ENCODE data around the gene CLMP.

Gene CLMP

DNA sequence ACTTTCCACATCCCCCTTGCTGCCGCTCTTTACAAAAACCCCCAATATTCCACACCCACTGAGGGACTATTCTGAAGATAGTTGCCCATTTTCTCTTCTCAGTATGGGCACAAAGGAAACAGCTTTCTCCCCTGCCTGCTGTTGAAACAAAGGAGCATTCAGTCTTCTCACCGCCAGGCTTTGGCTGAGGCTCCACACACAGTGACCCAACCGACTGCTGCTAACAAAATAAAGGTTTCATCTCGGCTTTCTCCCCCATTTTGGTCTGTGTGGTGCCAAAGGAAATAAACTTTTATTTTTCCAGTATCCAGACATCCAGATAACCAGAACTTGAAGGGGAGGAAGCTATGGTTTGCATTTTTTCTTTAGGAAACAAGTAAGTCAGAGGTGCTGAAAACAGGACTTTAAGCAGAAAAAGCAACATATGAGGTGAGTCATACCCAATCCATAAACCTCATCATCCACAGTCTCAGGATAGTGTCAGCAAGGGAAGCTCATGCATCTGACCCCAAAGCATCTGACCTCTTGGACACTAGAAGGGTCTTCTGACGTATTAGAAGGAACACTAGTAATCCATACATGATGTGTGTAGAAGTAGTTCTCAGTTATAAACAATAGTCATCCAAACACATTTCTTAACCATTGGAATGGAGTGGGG is 6.4 kb downstream of the CLMP start:
- no peak for DNase-seq

DNA sequence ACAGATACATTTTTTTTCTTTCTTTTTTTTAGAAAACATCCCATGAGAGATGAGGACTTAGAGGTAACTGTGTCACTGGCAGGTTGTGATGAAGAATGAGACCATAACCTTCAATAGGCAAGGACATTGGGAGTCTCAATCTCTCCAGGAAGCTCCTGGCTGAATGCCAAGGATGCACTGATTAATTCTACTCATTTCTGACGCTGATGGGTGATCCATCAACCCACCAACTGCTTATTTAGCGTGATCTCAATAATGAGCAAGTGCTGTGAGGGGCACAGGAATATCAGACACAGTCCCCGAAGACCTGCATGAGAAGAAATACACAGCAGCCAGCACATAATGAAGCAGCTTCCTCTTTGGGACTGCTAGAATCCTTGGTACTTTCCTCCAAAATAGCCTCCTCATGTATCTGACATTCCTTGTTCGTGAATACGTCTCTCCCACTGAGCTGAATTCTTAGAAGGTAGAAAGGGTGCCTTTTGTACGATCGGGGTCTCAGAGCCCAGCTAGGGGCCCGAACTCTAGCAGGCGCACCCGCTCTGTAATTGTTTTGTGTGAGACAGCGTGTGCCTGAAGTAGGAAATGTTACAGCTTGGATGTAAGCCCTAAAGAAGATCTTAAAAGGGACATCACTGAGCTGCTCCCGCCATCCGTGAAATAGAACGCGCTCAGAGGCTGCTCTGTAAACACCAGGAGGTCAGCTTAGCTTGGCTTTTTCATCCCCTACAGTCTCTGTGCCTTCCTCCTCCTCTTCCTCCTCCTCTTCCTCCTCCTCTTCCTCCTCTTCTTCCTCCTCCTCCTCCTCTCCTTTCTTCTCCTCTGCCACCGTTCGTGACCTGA is 7.2 kb downstream of the CLMP start:
- DNase-seq = no peak

DNA sequence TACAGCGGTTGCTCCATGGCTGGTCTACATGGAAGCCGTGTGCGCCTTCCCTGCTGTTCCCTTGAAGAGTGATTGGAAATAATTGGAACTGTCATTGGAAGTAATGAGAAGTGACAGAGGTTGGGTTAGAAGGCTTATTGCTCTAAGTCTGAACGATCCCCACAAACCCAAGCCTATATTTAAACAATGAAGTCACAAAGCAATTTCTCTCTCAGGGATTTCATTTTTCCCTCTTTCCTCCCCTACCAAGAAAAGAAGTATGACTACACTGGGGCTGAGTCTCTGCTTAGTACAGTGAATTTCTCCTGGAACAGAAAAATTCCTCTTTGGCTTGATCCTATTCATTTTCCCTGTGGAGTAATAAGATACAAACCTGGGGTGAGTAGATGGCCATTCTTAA is 7.8 kb downstream of the CLMP start:
- no peak for DNase-seq

DNA sequence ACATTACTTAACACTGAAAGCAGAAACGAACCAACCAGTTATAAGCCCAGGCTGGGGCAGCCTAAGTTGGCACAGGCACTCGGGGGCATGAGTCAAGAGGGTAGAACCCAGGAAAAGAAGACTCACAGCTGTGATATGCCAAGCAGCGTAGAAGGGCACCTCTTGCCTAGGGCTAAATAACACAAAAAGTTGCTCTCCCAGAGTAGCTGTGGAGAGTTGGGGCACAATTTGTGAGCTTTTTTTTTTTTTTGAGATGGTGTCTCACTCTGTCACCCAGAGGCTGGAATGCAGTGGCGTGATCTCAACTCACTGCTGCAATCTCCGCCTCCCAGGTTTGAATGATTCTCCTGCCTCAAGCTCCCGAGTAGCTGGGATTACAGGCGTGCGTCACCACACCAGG is 8.8 kb downstream of the CLMP start:
- DNase-seq = no peak

DNA sequence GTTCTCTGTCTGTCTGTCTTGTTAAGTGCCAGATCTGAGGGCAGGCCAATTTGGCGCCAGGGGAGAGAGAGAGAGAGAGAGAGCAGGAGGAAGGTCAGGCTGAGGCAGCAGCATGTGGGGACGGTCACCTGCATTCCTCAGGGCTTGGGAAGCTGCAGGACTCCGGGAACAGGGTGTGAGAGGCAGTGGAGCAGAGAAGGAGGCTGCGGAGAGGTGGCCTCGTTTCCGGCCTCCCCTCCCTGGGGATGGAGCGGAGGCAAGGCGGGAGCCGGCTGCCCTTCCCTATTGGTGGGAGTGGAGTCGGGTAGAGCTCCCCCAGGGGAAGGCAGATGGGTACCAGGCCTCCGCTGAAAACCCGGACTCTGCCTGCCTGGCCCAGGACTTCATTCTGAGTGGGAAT is 9.7 kb downstream of the CLMP start:
- no peak for DNase-seq

DNA sequence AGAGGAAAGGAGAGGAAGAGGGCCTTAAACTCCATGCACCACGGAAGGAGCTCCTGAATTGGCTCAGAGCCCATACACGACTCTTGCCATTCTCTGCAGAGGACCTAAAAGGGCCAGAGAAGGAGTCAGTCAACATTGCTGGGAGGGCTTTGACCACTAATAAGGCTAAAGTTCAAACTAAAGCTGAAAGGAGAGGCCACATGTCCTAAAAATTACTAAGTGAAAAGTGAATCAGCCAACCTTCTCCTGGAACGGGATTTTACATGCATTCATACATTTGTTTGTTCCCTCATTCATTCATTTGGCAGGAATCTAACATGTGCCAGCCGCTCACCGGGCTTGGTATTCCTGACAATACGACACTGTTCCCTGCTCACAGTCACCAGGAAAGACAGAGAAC is 10.5 kb downstream of the CLMP start:
- DNase-seq = no peak

DNA sequence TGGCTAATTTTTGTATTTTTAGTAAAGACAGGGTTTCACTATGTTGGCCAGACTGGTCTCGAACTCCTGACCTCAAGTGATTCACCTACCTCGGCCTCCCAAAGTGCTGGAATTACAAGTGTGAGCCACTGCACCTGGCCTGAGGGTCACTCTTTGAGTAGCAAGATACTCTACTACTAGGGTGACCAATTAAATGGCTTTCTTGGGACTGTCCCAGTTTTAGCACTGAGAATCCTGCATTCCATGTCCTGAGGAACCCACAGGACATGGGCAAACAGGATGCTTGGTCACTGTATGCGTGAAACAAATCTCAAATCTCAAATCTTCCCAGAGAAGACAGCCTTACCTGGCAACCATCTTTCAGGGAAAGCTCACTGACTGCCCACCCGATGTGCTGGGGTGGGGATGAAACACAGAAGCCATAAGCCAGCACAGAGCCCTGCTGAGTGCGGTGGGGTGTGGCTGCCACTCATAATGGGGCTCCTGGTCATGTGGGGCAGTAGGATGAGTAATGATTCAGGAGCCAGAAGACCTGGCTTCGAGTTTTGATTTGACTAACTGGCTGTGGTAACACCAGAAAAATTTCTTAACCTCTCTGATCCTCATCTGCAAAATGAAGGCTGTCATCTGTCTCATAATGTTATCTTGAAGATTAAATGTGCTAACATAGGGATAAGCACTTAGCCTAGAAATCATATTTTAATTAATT is 11.5 kb downstream of the CLMP start:
- DNase-seq = no peak

DNA sequence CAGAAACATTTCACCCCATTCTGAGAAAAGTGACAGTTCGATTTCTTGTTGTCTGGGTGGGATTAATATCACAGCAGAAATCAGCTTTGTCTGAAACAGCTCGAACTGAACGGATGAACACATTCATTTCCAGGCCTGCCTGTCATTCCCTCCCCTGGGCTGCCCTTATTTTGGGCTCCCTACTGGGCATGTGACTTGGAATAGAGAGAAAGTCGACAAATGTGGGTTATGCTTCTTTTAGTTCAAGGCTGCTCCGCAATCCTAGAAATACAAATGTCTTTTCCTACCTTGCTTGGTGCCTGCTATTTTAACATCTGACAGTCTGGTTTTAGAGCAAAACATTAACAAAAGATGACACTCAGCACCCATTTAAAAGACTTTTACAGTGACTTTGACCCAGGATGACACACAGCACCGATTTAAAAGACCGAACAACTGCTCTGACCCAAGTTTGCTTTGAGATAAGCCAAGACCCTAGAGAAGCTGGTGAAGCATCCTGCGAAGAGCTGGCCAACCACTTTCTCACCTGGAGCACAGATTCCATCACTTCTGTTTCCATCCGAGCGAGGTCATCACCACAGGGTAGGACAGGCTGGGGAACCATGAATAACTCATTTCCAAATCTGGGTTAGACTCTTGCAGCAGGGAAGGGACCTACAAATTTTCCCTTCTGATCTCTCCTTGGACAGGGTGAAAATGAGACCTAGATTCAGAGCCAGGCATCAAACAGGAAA is 13.1 kb downstream of the CLMP start:
- DNase-seq = no peak

DNA sequence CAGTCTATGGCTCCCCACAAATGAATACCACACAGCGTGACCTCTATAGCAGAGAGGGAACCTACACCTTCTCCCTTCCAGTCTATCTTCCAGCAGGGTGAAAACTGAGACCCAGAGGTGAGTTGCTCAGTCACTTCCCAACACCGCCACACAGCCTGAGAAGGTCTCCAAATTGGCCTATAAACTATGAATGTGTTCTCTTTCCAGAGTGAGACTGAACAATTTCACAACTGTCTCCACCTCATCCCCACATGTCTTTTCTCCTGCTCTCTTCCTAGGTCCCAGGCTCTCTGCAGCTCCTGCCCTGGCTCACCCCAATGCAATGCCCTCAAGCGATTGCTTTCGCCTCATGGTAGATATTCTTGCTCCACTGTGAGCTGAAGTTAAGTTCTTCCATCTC is 14.0 kb downstream of the CLMP start:
- no peak for DNase-seq

DNA sequence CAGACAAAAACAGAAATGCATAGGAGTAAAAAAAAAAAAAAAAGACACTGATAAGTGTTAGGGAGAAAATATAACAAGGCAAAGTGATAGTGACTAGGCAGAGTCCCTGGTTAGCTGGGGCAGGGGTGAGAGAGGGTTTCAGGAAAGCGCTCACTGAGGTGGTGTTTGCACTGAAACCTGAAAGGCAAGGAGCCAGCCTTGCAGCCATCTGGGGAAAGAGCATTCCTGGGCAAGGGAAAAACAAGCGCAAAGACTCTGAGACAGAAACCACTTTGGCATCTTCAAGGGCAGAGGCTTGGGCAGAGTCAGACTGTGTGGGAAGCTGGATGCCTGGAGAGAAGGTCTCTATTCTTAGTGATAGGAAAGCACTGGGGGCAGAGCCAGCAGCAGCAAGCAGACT is 14.5 kb downstream of the CLMP start:
- DNase-seq = no peak

DNA sequence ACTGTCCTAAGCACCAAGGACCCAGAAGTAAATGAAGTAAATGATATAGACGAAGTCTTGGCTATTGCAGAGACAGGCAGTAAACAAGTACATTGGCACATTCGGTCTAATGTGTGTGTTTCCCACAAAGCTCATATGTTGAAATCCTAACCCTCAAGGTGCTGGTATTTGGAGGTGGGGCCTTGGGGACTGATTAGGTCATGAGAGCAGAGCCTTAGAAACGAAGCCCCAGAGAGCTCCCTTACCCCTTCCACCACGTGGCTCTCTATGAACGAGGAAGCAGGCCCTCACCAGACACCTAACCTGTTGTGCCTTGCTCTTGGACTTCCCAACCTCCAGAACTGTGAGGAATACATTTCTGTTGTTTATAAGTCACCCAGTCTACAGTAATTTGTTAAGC is 14.9 kb downstream of the CLMP start:
- DNase-seq = no peak

DNA sequence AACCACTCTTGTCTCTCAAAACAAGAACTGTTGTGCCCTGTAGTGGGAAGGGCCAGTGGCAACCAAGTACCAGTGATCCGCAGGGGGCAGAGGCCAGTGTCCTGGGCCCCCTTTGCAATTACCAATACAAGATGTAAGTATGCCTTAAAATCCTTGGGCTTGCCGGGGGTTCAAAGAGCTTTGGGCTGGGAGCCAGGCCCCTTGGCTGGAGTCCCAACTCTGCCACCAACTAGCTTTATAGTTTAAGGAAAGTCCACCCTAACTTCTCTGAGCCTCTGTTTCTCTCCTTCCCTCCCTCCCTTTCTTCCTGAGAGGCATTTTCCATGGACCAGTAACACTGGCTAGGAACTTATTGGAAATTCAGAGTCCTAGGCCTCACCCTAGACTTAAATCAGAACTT is 15.5 kb downstream of the CLMP start:
- no peak for DNase-seq

DNA sequence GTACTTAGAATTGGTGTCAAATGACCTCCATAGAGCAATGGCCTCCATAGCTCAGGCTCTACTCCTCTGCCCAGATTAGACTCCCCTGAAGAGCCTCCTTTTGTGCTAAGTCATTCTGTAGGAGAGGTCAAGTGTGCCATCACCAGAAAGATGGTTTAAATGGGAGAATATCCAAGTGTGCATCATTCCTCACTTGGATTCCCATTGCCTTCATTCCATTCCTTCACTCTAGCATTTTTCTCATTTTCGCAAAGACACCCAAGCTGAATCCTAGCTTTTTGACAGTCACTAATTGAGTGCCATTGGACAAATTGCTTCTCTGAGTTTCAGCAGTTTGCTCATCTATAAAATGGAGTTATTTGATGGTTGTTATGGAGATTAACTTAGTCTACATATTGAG is 16.9 kb downstream of the CLMP start:
- no peak for DNase-seq

DNA sequence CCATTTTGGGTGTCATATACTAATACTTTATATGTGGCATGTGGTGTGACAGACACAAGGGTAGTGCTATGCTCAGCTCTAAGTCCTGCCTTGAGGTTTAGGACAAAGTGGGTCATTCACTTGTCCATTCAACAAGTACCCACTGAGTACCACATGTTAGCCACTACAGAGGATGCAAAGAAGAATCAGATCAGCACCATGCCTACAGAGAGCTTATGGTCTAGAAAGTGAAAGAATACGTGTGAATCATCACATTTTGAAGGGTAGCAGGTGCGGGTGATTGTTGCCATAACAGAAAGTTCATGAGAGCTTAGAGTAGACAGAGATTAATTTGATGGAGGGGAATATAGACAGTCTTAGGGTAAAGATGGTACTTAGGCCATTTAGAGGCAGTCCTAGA is 18.3 kb downstream of the CLMP start:
- no peak for DNase-seq

DNA sequence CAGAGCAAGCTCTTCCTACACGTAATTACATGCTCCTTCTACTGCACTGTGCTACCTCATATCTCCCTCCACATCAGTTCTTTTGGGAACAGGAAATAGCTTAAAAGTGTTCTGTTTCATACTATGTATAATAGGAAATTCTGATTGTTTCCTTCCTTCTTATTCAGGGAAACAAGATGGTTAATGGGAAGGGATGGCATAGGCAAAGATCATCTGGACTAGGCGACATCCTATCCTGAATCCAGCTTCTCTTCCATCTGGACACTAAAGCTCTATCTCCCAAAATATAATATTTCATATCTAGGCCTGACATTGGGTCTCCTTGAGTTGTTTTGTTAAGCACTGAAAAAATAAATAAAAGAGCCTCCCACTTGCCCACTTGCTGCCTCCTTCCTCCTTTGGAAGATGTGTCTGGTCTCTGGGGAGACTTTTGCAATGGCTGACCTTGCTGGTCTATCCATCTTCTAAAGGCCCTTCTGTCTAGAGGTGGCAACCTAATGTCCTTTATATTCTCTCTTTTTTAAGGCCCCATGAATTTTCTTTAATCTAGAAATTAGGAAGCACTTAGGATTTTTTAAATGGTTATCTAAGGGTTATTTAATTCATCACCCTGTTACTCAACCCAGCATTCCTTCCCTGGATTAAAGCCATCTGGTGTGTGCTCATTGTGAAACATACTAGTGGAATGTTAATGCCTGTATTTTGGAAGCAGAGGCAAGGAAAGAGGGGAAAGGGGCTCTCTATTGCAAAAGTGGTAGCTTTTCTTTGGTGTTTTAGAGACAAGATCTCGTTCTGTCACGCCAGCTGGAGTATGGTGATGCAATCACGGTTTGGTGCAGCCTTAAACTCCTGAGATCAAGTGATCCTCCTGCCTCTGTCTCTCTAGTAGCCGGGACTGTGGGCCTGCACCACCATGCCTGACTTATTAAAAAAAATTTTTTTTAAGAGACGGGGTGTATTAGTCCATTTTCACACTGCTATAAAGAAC is 20.6 kb downstream of the CLMP start:
- DNase-seq = peak; percentile 19

DNA sequence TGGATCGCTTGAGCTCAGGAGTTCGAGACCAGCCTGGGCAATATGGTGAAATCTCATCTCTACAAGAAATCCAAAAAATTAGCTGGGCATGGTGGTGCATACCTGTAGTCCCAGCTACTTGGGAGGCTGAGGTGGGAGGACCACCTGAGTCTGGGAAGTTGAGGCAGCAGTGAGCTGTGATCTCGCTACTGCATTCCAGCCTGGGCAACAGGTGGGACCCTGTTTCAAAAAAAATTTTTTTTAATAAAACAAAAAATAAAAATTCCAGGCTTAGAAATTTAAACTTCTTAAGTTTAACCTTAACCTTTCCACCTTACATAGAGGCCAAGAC is 21.2 kb downstream of the CLMP start:
- no peak for DNase-seq

DNA sequence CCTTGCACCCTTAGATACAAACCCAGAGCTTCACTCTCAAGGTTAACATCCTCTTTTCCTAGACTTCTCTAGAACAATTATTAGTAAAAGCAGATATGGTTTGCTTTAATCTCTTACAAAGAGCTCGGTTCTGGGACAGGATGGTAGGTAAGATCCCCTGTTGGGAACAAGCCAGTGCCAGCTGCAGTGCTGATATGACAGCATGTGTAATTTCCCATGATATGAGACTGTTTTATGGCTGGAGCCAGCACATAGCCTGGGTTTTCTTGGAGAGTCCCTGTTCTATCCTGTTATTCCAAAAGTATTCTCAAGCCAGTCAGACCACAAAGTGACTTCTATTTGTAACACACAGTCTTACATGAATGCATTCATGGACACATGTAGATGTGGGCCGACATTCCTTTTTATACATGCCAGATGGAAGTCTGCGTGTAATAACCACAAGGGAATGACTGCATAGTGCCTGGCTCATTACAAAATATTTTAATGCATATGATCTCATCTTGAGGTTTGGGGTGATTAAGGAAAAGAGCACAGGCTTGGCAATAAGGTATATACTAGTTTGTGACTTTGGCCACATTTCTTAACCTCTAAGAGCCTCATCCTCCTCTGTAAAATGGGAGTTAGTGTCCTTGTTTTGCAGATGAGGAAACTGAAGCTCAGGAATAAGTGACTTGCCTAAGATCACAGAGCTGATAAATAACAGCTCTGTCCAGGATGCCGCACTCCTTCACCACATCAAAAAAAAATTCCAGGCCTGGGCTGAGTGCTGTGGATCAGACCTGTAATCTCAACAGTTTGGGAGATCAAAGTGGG is 21.8 kb downstream of the CLMP start:
- DNase-seq = no peak

DNA sequence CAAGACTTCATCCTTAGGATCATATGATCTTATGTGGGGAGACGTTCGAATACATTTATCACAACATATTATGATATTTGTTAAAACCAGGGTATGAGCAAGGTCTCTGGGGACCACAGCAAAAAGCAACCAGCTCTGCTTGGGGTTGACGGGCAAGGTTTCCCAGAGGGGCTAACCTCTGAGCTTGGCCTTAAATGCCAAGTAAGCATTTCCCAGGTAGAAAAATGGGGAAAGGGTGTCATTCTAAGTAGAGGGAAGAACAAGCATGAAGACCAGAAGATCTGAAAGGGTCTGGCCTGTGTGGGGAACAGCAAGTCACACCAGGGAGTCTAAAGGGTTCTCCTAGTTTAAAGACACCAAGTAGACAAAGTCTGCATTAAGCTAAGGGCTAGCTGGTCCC is 24.1 kb downstream of the CLMP start:
- DNase-seq = no peak

DNA sequence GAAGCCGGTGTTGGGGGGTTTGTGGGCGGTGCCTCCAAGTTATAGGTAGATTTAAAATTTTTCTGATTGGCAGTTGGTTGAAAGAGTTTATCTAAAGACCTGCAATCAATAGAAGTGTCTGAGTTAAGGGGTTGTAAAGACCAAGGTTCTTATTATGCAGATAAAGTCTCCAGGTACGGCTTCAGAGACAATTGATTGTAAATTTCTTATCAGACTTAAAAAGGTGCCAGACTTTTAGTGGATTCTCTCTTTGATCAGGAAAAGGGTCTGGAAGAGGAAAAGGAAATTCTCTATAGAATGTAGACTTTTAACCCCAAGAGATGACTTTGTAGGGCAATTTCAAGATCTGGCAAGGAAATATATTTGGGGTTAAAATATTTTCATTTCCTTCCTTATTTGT is 25.2 kb downstream of the CLMP start:
- no peak for DNase-seq

DNA sequence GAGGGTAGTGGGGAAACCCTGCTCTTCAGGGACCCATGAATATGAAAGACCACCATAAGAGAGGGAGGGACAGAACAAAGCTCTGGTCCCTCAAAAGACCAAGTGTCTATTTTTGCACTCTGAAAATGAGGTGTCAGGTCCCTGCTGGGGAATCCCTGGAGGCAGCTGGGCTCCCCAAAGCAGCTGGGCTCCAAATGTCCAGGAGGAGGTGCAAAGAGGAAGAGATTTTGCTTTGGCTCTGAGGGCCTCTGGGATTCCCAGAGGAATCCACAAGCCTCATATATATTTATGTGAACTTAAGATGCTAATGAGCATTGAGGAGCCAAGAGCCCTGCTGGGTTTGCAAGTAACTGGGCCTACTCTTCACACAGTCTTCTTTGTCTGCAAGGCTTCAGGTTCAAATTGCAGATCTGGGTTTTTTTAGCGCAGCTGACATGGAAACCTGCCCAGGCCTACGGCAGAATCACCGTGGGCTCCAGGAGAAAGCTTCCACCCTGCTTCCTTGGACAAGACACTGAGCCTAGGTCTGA is 26.0 kb downstream of the CLMP start:
- DNase-seq = no peak

DNA sequence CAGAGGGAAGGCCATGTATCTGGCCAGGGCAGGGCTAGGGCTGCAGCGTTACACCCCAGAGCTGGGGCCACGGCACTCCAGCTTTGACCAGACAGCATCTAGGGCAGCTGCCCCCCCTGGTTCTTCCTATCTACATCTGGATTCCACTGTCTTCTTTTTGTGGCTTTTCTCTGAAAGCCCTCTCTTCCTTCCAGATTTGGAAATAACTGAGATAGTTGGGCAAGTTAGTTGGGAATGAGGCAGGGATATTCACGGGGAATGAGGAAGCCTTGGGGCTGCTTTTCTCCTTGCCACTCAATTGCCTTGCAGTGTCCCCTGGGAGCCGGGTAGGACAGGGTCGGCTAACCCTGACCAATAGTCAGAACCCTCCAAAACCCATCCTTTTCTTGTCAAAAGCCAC is 26.8 kb downstream of the CLMP start:
- DNase-seq = no peak
